ENCODE measurements around the gene FBLN1. TPM values are rescaled to one million over a fixed set of nuclear protein-coding genes. Genes with fewer than 3 reads are reported as not detected.

Gene FBLN1
- total RNA-seq, 2 donors from 2014 or later, result 226 to 305 TPM

GRCh38 chr22:45576273-45576625, 73.6 kb downstream of the FBLN1 start:
- H3K9me3 Mint-ChIP-seq, result peaks cover 5% of the 10 kb centered on the region
- no peak overlapping the region for H3K27ac Mint-ChIP-seq
- no peak for TF ChIP-seq CTCF (conservative IDR thresholded peaks at IDR 0.05)
- no peaks in the 10 kb centered on the region for H3K36me3 ChIP-seq (ENCODE audit: control insufficient read depth, insufficient read depth, low read length)
- no peaks in the 10 kb centered on the region for H3K36me3 Mint-ChIP-seq (ENCODE audit: low read depth)
- H3K4me1 Mint-ChIP-seq, result no peaks in the 10 kb centered on the region
- WGBS, 2 experiments (ENCODE audit: insufficient coverage in 1 of 2, insufficient read length in 1 of 2), result 90% methylated on average over 6 to 8 of the region's 8 CpGs
- H3K27me3 Mint-ChIP-seq (ENCODE audit: insufficient read depth), result no peaks in the 10 kb centered on the region
- no peak overlapping the region for H3K4me3 Mint-ChIP-seq
- H3K9ac ChIP-seq (ENCODE audit: extremely low read depth, low read length, poor library complexity, severe bottlenecking), result no peak overlapping the region
- no peaks in the 10 kb centered on the region for H3K4me1 ChIP-seq (ENCODE audit: control insufficient read depth, insufficient read depth, low read length)
- no peaks in the 10 kb centered on the region for H3K9me3 ChIP-seq (ENCODE audit: control insufficient read depth, low read length)
- no peak overlapping the region for H3K4me3 ChIP-seq (ENCODE audit: low read length)
- H3K27me3 ChIP-seq (ENCODE audit: control insufficient read depth, insufficient read depth, low read length, poor library complexity, severe bottlenecking), result no peaks in the 10 kb centered on the region
- no peak overlapping the region for H3K27ac ChIP-seq (ENCODE audit: low read depth, low read length)
- DNase-seq, result no peak

GRCh38 chr22:45576730-45577464, 74.2 kb downstream of the FBLN1 start:
- Mint-ChIP-seq H3K36me3 (ENCODE audit: low read depth) (no peaks in the 10 kb centered on the region), H3K4me3 (no peak overlapping the region), H3K9me3 (no peaks in the 10 kb centered on the region), H3K27ac (no peak overlapping the region), H3K4me1 (no peaks in the 10 kb centered on the region), H3K27me3 (ENCODE audit: insufficient read depth) (no peaks in the 10 kb centered on the region)
- Histone ChIP-seq H3K36me3 (ENCODE audit: control insufficient read depth, insufficient read depth, low read length) (no peaks in the 10 kb centered on the region), H3K9me3 (ENCODE audit: control insufficient read depth, low read length) (no peaks in the 10 kb centered on the region), H3K27ac (ENCODE audit: low read depth, low read length) (no peak overlapping the region), H3K27me3 (ENCODE audit: control insufficient read depth, insufficient read depth, low read length, poor library complexity, severe bottlenecking) (no peaks in the 10 kb centered on the region), H3K4me3 (ENCODE audit: low read length) (no peak overlapping the region), H3K4me1 (ENCODE audit: control insufficient read depth, insufficient read depth, low read length) (no peaks in the 10 kb centered on the region), H3K9ac (ENCODE audit: extremely low read depth, low read length, poor library complexity, severe bottlenecking) (no peak overlapping the region)
- TF ChIP-seq CTCF (conservative IDR thresholded peaks at IDR 0.05), result no peak
- 87 to 91% methylated on average over 16 to 19 of the region's 19 CpGs for WGBS, 2 experiments (ENCODE audit: insufficient coverage in 1 of 2, insufficient read length in 1 of 2)
- DNase-seq, result no peak

DNA sequence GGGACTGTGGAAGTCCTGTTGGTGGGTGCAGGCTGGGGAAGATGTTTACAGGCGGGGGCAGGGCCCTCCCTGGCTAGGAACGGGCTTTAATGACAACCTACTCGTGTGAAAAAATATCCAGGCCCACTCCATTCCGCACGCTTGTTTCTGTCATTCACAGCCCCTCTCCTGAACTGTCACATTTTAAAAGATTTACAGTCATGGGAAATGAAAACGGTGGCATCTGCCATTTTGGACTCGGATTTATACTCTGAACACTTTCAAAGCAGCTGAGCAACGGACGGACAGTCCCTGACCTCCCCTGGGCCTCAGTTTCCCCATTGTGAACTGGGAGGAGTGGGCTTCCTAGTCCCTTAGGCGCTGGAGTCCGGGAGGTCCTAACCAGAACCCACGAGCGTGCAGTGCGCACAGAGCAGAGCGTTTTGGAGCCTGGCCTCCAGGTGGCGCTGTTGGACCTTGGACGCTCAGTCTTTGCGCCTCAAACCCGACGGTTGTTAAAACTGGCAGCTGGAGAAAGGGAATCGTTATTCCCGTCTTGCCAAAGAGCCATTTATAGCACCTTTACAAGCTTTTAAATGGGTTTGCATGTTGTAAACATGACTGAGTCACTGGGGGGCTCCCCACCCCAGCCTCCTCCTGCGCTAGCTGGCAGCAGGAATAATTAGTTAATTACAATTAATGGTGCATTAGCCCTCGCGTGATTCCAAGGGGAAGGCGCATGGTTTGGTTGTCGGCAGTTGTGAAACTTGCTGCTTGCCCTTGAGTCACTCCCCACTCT, 75.3 kb downstream of the FBLN1 start:
- H3K4me3 ChIP-seq (ENCODE audit: low read length), result no peak overlapping the region

More for the DNA sequence above, 75.3 kb downstream of the FBLN1 start:
- no peaks in the 10 kb centered on the region for H3K36me3 Mint-ChIP-seq (ENCODE audit: low read depth)
- no peaks in the 10 kb centered on the region for H3K4me1 Mint-ChIP-seq
- H3K36me3 ChIP-seq (ENCODE audit: control insufficient read depth, insufficient read depth, low read length), result no peaks in the 10 kb centered on the region
- H3K9me3 Mint-ChIP-seq, result no peaks in the 10 kb centered on the region
- peak; percentile 96 for TF ChIP-seq CTCF (conservative IDR thresholded peaks at IDR 0.05)
- H3K27ac Mint-ChIP-seq, result no peak overlapping the region
- H3K9ac ChIP-seq (ENCODE audit: extremely low read depth, low read length, poor library complexity, severe bottlenecking), result no peak overlapping the region
- peak; percentile 95 for DNase-seq
- no peaks in the 10 kb centered on the region for H3K27me3 Mint-ChIP-seq (ENCODE audit: insufficient read depth)
- H3K27ac ChIP-seq (ENCODE audit: low read depth, low read length), result no peak overlapping the region
- H3K9me3 ChIP-seq (ENCODE audit: control insufficient read depth, low read length), result no peaks in the 10 kb centered on the region
- no peaks in the 10 kb centered on the region for H3K4me1 ChIP-seq (ENCODE audit: control insufficient read depth, insufficient read depth, low read length)
- no peaks in the 10 kb centered on the region for H3K27me3 ChIP-seq (ENCODE audit: control insufficient read depth, insufficient read depth, low read length, poor library complexity, severe bottlenecking)
- 45 to 51% methylated on average over 26 to 27 of the region's 27 CpGs for WGBS, 2 experiments (ENCODE audit: insufficient coverage in 1 of 2, insufficient read length in 1 of 2)
- no peak overlapping the region for H3K4me3 Mint-ChIP-seq

Data from endodermal cell (in vitro differentiated cells).